IMR-90 (cell line): Measurements from ENCODE around the gene XKR7. TPM values are rescaled to one million over a fixed set of nuclear protein-coding genes. Genes with fewer than 3 reads are reported as not detected.

Source experiments
- ATAC-seq: fragments of 200-7000 bp; cut with Tn5 transposase; 2 replicates; pipeline ENCODE4 v1.9.1; 2020; ENCODE audit warnings: low read depth, mild to moderate bottlenecking, moderate library complexity
- BruUV-seq: library from RNA; stranded (reverse); fragments of 400-500 nt; replicated peaks from 2 replicates; lab custom pipeline; 2021; lab: Mats Ljungman, UMichigan
- CTCF ChIA-PET: fragments of 300-600 bp; formaldehyde crosslinking; extraction: SDS; loops from one replicate; lab custom pipeline; 2021; ENCODE audit warnings: antibody characterized with exemption; lab: Yijun Ruan, JAX
- POLR2A ChIA-PET: fragments of 300-600 bp; sonication (Branson Sonifier 250); formaldehyde crosslinking; loops from one replicate; lab custom pipeline; 2022; ENCODE audit warnings: antibody characterized with exemption; ENCODE audit not compliant: unreplicated experiment; lab: Charles Lee
- DNase-seq: peaks from one replicate; pipeline ENCODE4 v3.0.0; 2013
- H2AFZ ChIP-seq: replicated peaks from 2 replicates; pipeline ENCODE3; 2013; ENCODE audit warnings: low read length, mild to moderate bottlenecking; ENCODE audit not compliant: poor library complexity
- H2AK5ac ChIP-seq: 2 replicates; pipeline ENCODE4 v1.6.1; 2013; ENCODE audit warnings: low read depth, low read length, inconsistent platforms
- H2AK9ac ChIP-seq: replicated peaks from 2 replicates; pipeline ENCODE3; 2013; ENCODE audit warnings: mild to moderate bottlenecking, low read depth, low read length, moderate library complexity; ENCODE audit not compliant: poor library complexity
- H2BK120ac ChIP-seq: 2 replicates; pipeline ENCODE4 v1.6.1; 2013; ENCODE audit warnings: low read depth, low read length, inconsistent platforms
- H2BK15ac ChIP-seq: 3 replicates; pipeline ENCODE4 v1.6.1; 2013; ENCODE audit warnings: low read depth, low read length, inconsistent platforms
- H2BK20ac ChIP-seq: 2 replicates; pipeline ENCODE4 v1.6.1; 2013; ENCODE audit warnings: low read depth, mild to moderate bottlenecking, inconsistent platforms, low read length, moderate library complexity
- H2BK5ac ChIP-seq: 2 replicates; pipeline ENCODE4 v1.6.1; 2013; ENCODE audit warnings: mild to moderate bottlenecking, low read depth, low read length, inconsistent platforms; ENCODE audit not compliant: poor library complexity, severe bottlenecking
- H3K14ac ChIP-seq: replicated peaks from 2 replicates; pipeline ENCODE4 v1.6.1; 2013; ENCODE audit warnings: low read depth, low read length, inconsistent platforms
- H3K18ac ChIP-seq: 2 replicates; pipeline ENCODE4 v1.6.1; 2013; ENCODE audit warnings: low read depth, low read length, control low read depth
- H3K23ac ChIP-seq: 2 replicates; pipeline ENCODE4 v1.6.1; 2013; ENCODE audit warnings: low read depth, low read length, inconsistent platforms
- H3K27ac ChIP-seq: 2 replicates; pipeline ENCODE4 v1.5.1; 2013; ENCODE audit warnings: mild to moderate bottlenecking, control low read depth, low read length; ENCODE audit not compliant: insufficient read depth
- H3K27me3 ChIP-seq: 2 replicates; pipeline ENCODE4 v1.6.1; 2013; ENCODE audit warnings: low read length; ENCODE audit not compliant: control insufficient read depth, insufficient read depth
- H3K36me3 ChIP-seq: 2 replicates; pipeline ENCODE4 v1.6.1; 2013; ENCODE audit warnings: low read length, mixed read lengths; ENCODE audit not compliant: control insufficient read depth, insufficient read depth
- H3K4ac ChIP-seq: 2 replicates; pipeline ENCODE4 v1.6.1; 2013; ENCODE audit warnings: low read depth, low read length, inconsistent platforms
- H3K4me1 ChIP-seq: 2 replicates; pipeline ENCODE4 v1.6.1; 2013; ENCODE audit warnings: low read length, mixed read lengths; ENCODE audit not compliant: control insufficient read depth, insufficient read depth
- H3K4me2 ChIP-seq: 2 replicates; pipeline ENCODE4 v1.6.1; 2013; ENCODE audit warnings: low read depth, mild to moderate bottlenecking, control low read depth, low read length, moderate library complexity
- H3K4me3 ChIP-seq: 2 replicates; pipeline ENCODE4 v1.5.1; 2013; ENCODE audit warnings: low read depth, mild to moderate bottlenecking, control low read depth, low read length, moderate library complexity; ENCODE audit not compliant: insufficient read depth
- H3K56ac ChIP-seq: 2 replicates; pipeline ENCODE4 v1.6.1; 2013; ENCODE audit warnings: low read length, inconsistent platforms; ENCODE audit not compliant: insufficient read depth; ENCODE audit errors: extremely low read depth
- H3K79me1 ChIP-seq, 2 experiments: 2 replicates each; pipeline ENCODE4 v1.6.1; 2013; ENCODE audit warnings: low read length in 2 of 2, inconsistent platforms in 1 of 2, low read depth in 1 of 2
- H3K9ac ChIP-seq: 2 replicates; pipeline ENCODE4 v1.6.1; 2013; ENCODE audit warnings: low read depth, low read length, control low read depth
- H3K9me1 ChIP-seq: 2 replicates; pipeline ENCODE4 v1.6.1; 2013; ENCODE audit warnings: low read length, inconsistent platforms; ENCODE audit not compliant: insufficient read depth
- H3K9me3 ChIP-seq: 2 replicates; pipeline ENCODE4 v1.6.1; 2013; ENCODE audit warnings: low read length; ENCODE audit not compliant: control insufficient read depth, insufficient read depth
- H4K20me1 ChIP-seq: 2 replicates; pipeline ENCODE4 v1.6.1; 2013; ENCODE audit warnings: low read length, inconsistent platforms; ENCODE audit not compliant: insufficient read depth
- H4K5ac ChIP-seq: 2 replicates; pipeline ENCODE4 v1.6.1; 2013; ENCODE audit warnings: mild to moderate bottlenecking, low read depth, low read length, control low read depth
- H4K8ac ChIP-seq, 2 experiments: 2 replicates each; pipeline ENCODE4 v1.6.1; 2013; ENCODE audit warnings: low read depth in 2 of 2, low read length in 2 of 2, control low read depth in 1 of 2, inconsistent platforms in 1 of 2
- H4K91ac ChIP-seq: 2 replicates; pipeline ENCODE4 v1.6.1; 2013; ENCODE audit warnings: low read depth, low read length, inconsistent platforms; ENCODE audit not compliant: insufficient read depth
- BHLHE40 ChIP-seq: fragments of 150-350 bp; IDR thresholded peaks from 2 replicates; pipeline ENCODE4 v1.6.1; 2016; ENCODE audit warnings: mild to moderate bottlenecking, low read depth, low read length
- CEBPB ChIP-seq: IDR thresholded peaks from 2 replicates; pipeline ENCODE4 v1.6.1; 2012; ENCODE audit warnings: low read depth, low read length, improper control_type of control experiment
- CHD1 ChIP-seq: IDR thresholded peaks from 2 replicates; pipeline ENCODE4 v1.6.1; 2012; ENCODE audit warnings: low read depth, low read length, improper control_type of control experiment
- CTCF ChIP-seq: conservative IDR thresholded peaks from 2 replicates; pipeline ENCODE4 v1.5.1; 2012; ENCODE audit warnings: mild to moderate bottlenecking, low read depth, low read length, improper control_type of control experiment
- MAFK ChIP-seq: IDR thresholded peaks from 2 replicates; pipeline ENCODE4 v1.6.1; 2012; ENCODE audit warnings: low read depth, low read length, improper control_type of control experiment
- MAZ ChIP-seq: IDR thresholded peaks from 2 replicates; pipeline ENCODE4 v1.6.1; 2012; ENCODE audit warnings: low read depth, mild to moderate bottlenecking, low read length, improper control_type of control experiment, moderate library complexity, borderline replicate concordance
- MXI1 ChIP-seq: IDR thresholded peaks from 2 replicates; pipeline ENCODE4 v1.6.1; 2012; ENCODE audit warnings: low read depth, mild to moderate bottlenecking, low read length, moderate library complexity, borderline replicate concordance
- NFE2L2 ChIP-seq: fragments of 150-350 bp; IDR thresholded peaks from 2 replicates; pipeline ENCODE4 v1.6.1; 2016; ENCODE audit warnings: low read depth, mild to moderate bottlenecking, low read length
- POLR2A ChIP-seq: IDR thresholded peaks from 2 replicates; pipeline ENCODE4 v1.6.1; 2012; ENCODE audit warnings: mild to moderate bottlenecking, low read depth, low read length
- RAD21 ChIP-seq: IDR thresholded peaks from 2 replicates; pipeline ENCODE4 v1.6.1; 2012; ENCODE audit warnings: low read length, improper control_type of control experiment
- RCOR1 ChIP-seq: IDR thresholded peaks from 2 replicates; pipeline ENCODE4 v1.6.1; 2012; ENCODE audit warnings: mild to moderate bottlenecking, low read length, improper control_type of control experiment; ENCODE audit not compliant: insufficient replicate concordance
- RFX5 ChIP-seq: IDR thresholded peaks from 2 replicates; pipeline ENCODE4 v1.8.0; 2012; ENCODE audit warnings: low read depth, mild to moderate bottlenecking, low read length, moderate library complexity
- SMC3 ChIP-seq: fragments of 150-350 bp; IDR thresholded peaks from 2 replicates; pipeline ENCODE4 v1.6.1; 2016; ENCODE audit warnings: low read depth, mild to moderate bottlenecking, antibody characterized with exemption, low read length, moderate library complexity
- USF2 ChIP-seq: fragments of 150-350 bp; IDR thresholded peaks from 2 replicates; pipeline ENCODE4 v1.6.1; 2017; ENCODE audit warnings: mild to moderate bottlenecking, antibody characterized with exemption, low read length, low read depth
- WGBS, 2 experiments: methylation state at CpG; one replicate each; pipeline versions ENCODE4 v1.1.5 to v1.1.7; 2013; ENCODE audit warnings: missing lambda C conversion rate in 2 of 2; ENCODE audit not compliant: insufficient read length in 1 of 2; ENCODE audit errors: extremely low coverage in 2 of 2; 5-methylcytosine and 5-hydroxymethylcytosine counted together
- dilution Hi-C: fragments of 300-500 bp; cut with HindIII; formaldehyde crosslinking; loops from one replicate; pipeline ENCODE4 v1.14.3; 2018; ENCODE audit warnings: low sequenced_read_pairs; ENCODE audit not compliant: unreplicated experiment
- in situ Hi-C: fragments of 300-500 bp; cut with MboI; formaldehyde crosslinking; loops from 3 replicates; pipeline ENCODE4 v1.14.3; 2019; ENCODE audit warnings: low sequenced_read_pairs, inconsistent platforms, mixed read lengths
- intact Hi-C: fragments of 100-400 bp; cut with micrococcal nuclease; formaldehyde crosslinking; loops from 2 replicates; pipeline ENCODE4 v1.10.0; 2022
- polyA plus RNA-seq, 3 experiments: library from polyadenylated mRNA; depleted of rRNA; stranded (reverse); fragments of >200 nt; gene quantifications; 2 replicates each; pipeline ENCODE4 v1.2.3, GENCODE V29; 2012; ENCODE audit warnings: low replicate concordance in 1 of 3
- total RNA-seq: library from RNA; depleted of rRNA; stranded (reverse); fragments of >200 nt; gene quantifications from 2 replicates; pipeline ENCODE4 v1.2.3, GENCODE V29; 2012

The XKR7 gene
- total and polyA plus RNA-seq, 2 of the 4 experiments (the other 2 are of a cell fraction) = not detected

GRCh38 chr20:32013326-32013725, 45.4 kb downstream of the XKR7 start:
- no peak overlapping the region for H2BK15ac ChIP-seq
- no peaks in the 10 kb centered on the region; the same call in 1 of the 2 replicates for H3K9me3 ChIP-seq
- ChIA-PET CTCF (interaction anchor here (1.4 kb wide), 1 partner anchor 18 kb away, joined by 3 read pairs; no protein-coding TSS in a partner anchor), POLR2A (no interaction called here)
- H3K23ac ChIP-seq = no peak overlapping the region
- H3K14ac ChIP-seq = no peak overlapping the region
- no peaks in the 10 kb centered on the region for H4K20me1 ChIP-seq
- dilution Hi-C loops = no loop called here
- no peak for DNase-seq
- H3K27ac ChIP-seq = no peak overlapping the region
- H2BK20ac ChIP-seq = no peak overlapping the region
- no CpG with 5 or more reads among the region's 7 CpGs for WGBS, 2 experiments
- H2BK120ac ChIP-seq = no peak overlapping the region
- no peak overlapping the region for H3K18ac ChIP-seq
- no peak overlapping the region for H2AFZ ChIP-seq
- H3K4me2 ChIP-seq = no peak overlapping the region
- no peak overlapping the region for H4K8ac ChIP-seq
- H3K56ac ChIP-seq = no peak overlapping the region
- no peak overlapping the region for H3K4ac ChIP-seq
- no peak for TF ChIP-seq RFX5
- no peak for TF ChIP-seq CHD1
- TF ChIP-seq MAZ = no peak
- no peak for TF ChIP-seq RCOR1
- TF ChIP-seq MXI1 = no peak
- no peak for TF ChIP-seq NFE2L2
- no peak for TF ChIP-seq BHLHE40
- no peak for TF ChIP-seq CEBPB
- no peak for TF ChIP-seq USF2
- TF ChIP-seq CTCF = no peak
- TF ChIP-seq MAFK = no peak
- no peak for TF ChIP-seq POLR2A
- no peak for TF ChIP-seq RAD21
- no peak for TF ChIP-seq SMC3
- H3K4me3 ChIP-seq = no peak overlapping the region
- intact Hi-C loops = no loop called here
- in situ Hi-C loops = no loop called here
- no peak for ATAC-seq
- H4K91ac ChIP-seq = no peak overlapping the region
- H3K4me1 ChIP-seq = no peaks in the 10 kb centered on the region
- no peak overlapping the region for H2AK9ac ChIP-seq
- H3K27me3 ChIP-seq = peaks cover 53% of the 10 kb centered on the region
- no peak overlapping the region for H3K9ac ChIP-seq
- H2BK5ac ChIP-seq = no peak overlapping the region
- no peaks in the 10 kb centered on the region for H3K9me1 ChIP-seq
- no peaks in the 10 kb centered on the region for H3K36me3 ChIP-seq
- H4K5ac ChIP-seq = no peak overlapping the region
- BruUV-seq = no TSS peak
- H2AK5ac ChIP-seq = no peak overlapping the region
- no peaks in the 10 kb centered on the region for H3K79me1 ChIP-seq
